GM13977 (cell line): Measurements from ENCODE around the gene COL11A1.

Experiments used
- DNase-seq: peaks from one replicate; pipeline ENCODE4 v3.0.0; 2012; ENCODE audit warnings: low spot score
- in situ Hi-C: fragments of 300-500 bp; cut with MboI; formaldehyde crosslinking; loops from one replicate; pipeline ENCODE4 v1.12.0; 2022; ENCODE audit warnings: low sequenced_read_pairs, low pct_unique_long_range_greater_than_20kb, mixed read lengths, inconsistent platforms; ENCODE audit not compliant: unreplicated experiment
- TF ChIP-seq, protein P1 (sequence below): IDR thresholded peaks from 2 replicates; pipeline ENCODE4 v1.5.1; 2012; ENCODE audit warnings: mild to moderate bottlenecking, control low read depth; ENCODE audit not compliant: insufficient read depth; ENCODE audit errors: extremely low read depth, missing control alignments

COL11A1 gene

DNA sequence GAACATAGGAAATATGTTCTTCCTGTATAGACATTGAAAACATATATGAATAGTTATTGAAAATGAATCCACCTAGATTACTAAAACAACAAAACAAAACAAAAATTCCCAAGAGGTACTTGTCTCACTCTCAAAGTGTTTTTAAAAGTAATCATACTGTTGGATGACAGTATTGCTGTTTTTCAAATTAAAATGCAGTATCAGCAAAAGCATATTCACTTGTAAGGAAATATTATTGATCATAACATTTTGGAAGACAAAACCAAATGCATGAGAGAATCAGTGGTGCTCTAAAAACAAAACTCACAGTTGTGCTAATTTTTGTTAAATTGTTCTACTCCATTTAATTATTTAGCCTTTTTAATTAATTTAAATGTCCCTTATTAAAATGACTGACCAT is 131.0 kb downstream of the COL11A1 start:
- DNase-seq, result no peak
- TF ChIP-seq, protein P1, sequence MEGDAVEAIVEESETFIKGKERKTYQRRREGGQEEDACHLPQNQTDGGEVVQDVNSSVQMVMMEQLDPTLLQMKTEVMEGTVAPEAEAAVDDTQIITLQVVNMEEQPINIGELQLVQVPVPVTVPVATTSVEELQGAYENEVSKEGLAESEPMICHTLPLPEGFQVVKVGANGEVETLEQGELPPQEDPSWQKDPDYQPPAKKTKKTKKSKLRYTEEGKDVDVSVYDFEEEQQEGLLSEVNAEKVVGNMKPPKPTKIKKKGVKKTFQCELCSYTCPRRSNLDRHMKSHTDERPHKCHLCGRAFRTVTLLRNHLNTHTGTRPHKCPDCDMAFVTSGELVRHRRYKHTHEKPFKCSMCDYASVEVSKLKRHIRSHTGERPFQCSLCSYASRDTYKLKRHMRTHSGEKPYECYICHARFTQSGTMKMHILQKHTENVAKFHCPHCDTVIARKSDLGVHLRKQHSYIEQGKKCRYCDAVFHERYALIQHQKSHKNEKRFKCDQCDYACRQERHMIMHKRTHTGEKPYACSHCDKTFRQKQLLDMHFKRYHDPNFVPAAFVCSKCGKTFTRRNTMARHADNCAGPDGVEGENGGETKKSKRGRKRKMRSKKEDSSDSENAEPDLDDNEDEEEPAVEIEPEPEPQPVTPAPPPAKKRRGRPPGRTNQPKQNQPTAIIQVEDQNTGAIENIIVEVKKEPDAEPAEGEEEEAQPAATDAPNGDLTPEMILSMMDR, result no peak
- in situ Hi-C loops, result no loop called here

DNA sequence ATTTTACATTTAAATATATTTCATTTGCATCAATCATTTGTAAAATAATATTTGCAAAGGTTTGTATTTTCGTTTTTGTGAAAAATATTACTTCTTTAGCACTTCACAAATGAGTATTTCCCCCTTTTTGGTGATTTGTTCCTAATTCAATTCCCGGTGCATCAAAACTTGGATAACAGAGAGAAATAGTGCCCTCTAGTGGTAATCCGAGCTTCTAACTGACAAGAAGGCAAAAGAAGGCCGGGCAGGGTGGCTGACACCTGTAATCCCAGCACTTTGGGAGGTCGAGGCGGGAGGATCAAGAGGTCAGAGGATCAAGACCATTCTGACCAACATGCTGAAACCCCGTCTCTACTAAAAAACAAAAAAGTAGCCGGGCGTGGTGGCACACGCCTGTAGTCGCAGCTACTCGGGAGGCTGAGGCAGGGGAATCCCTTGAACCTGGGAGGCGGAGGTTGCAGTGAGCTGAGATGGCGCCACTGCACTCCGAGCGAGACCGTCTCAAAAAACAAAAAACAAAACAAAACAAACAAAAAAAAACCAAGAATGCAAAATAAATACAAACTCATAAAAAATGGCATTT is 137.7 kb downstream of the COL11A1 start:
- DNase-seq, result peak; percentile 34
- in situ Hi-C loops, result no loop called here
- TF ChIP-seq, protein P1, result peak; percentile 71

- DNase-seq, result no peak
- TF ChIP-seq, protein P1, result no peak
- in situ Hi-C loops, result no loop called here
Measured at GRCh38 chr1:102967786-102968185, 140.5 kb downstream of the COL11A1 start.

GRCh38 chr1:102961549-102961948 is 146.8 kb downstream of the COL11A1 start:
- DNase-seq, result no peak
- in situ Hi-C loops, result no loop called here
- TF ChIP-seq, protein P1, result no peak

- in situ Hi-C loops, result no loop called here
- DNase-seq, result no peak
- TF ChIP-seq, protein P1, result no peak
Measured at GRCh38 chr1:102954576-102954975, 153.7 kb downstream of the COL11A1 start.

GRCh38 chr1:102952400-102952799 is 155.9 kb downstream of the COL11A1 start:
- in situ Hi-C loops, result no loop called here
- no peak for DNase-seq
- TF ChIP-seq, protein P1, result no peak
